OCI-LY1 (cell line): Measurements from ENCODE around the gene GPN1.
"Not testable (repeated sequence)": the region's sequence is repeated elsewhere in the genome, so short reads cannot be mapped to it uniquely, and the experiment has no call there.

Experiments used
- H2AFZ ChIP-seq: fragments of 200-600 bp; sonication (generic), shearing (Covaris generic); 2 replicates; pipeline ENCODE4 v1.6.0; 2014; ENCODE audit warnings: antibody characterized with exemption, mild to moderate bottlenecking, low read length
- H3F3A ChIP-seq: fragments of 200-600 bp; sonication (generic), shearing (Covaris generic); 2 replicates; pipeline ENCODE4 v1.6.0; 2014; ENCODE audit warnings: mild to moderate bottlenecking, antibody characterized with exemption, low read length, moderate library complexity; ENCODE audit not compliant: insufficient read depth
- H3K27ac ChIP-seq: fragments of 200-600 bp; sonication (generic); 2 replicates; pipeline ENCODE4 v1.5.1; 2014; ENCODE audit warnings: low read length, mixed run types, mild to moderate bottlenecking, low read depth; ENCODE audit not compliant: poor library complexity, severe bottlenecking
- H3K27me3 ChIP-seq: fragments of 200-600 bp; sonication (generic); 2 replicates; pipeline ENCODE4 v1.6.0; 2014; ENCODE audit warnings: antibody characterized with exemption, mild to moderate bottlenecking, low read length, moderate library complexity; ENCODE audit not compliant: insufficient read depth
- H3K36me3 ChIP-seq: fragments of 200-600 bp; sonication (generic); 2 replicates; pipeline ENCODE4 v1.6.1; 2014; ENCODE audit warnings: mild to moderate bottlenecking, antibody characterized with exemption, low read length, moderate library complexity, mixed read lengths; ENCODE audit not compliant: insufficient read depth
- H3K4me1 ChIP-seq: fragments of 200-600 bp; sonication (generic); 2 replicates; pipeline ENCODE4 v1.5.1; 2014; ENCODE audit warnings: mild to moderate bottlenecking, low read length, moderate library complexity; ENCODE audit not compliant: insufficient read depth, severe bottlenecking
- H3K4me2 ChIP-seq: fragments of 200-600 bp; sonication (generic), shearing (Covaris generic); 2 replicates; pipeline ENCODE4 v1.6.1; 2014; ENCODE audit warnings: low read length
- H3K4me3 ChIP-seq: fragments of 200-600 bp; sonication (generic); 2 replicates; pipeline ENCODE4 v1.5.1; 2014; ENCODE audit warnings: low read length, low read depth, mild to moderate bottlenecking, mixed read lengths; ENCODE audit not compliant: poor library complexity, severe bottlenecking
- H3K79me2 ChIP-seq: fragments of 200-600 bp; shearing (Covaris generic); 2 replicates; pipeline ENCODE4 v1.6.1; 2016; ENCODE audit warnings: mixed run types, low read length, mixed read lengths; ENCODE audit not compliant: insufficient read depth
- H3K9ac ChIP-seq: fragments of 200-600 bp; sonication (generic), shearing (Covaris generic); 2 replicates; pipeline ENCODE4 v1.6.1; 2014; ENCODE audit warnings: mild to moderate bottlenecking, low read length, mixed read lengths
- H3K9me2 ChIP-seq: fragments of 200-600 bp; sonication (generic), shearing (Covaris generic); 2 replicates; pipeline ENCODE4 v1.6.1; 2014; ENCODE audit warnings: low read depth, mild to moderate bottlenecking, low read length, mixed read lengths
- H3K9me3 ChIP-seq: fragments of 200-600 bp; shearing (Covaris generic); 2 replicates; pipeline ENCODE4 v1.6.1; 2014; ENCODE audit warnings: low read length, mixed read lengths
- H4K20me1 ChIP-seq: fragments of 200-600 bp; sonication (generic), shearing (Covaris generic); 2 replicates; pipeline ENCODE4 v1.6.0; 2016; ENCODE audit warnings: mild to moderate bottlenecking, low read length; ENCODE audit not compliant: insufficient read depth
- EZH2 ChIP-seq: fragments of 200-600 bp; sonication (generic), shearing (Covaris generic); IDR thresholded peaks from 2 replicates; pipeline ENCODE4 v1.8.0; 2017; ENCODE audit warnings: borderline replicate concordance, mixed run types, mild to moderate bottlenecking, antibody characterized with exemption, low read length, moderate library complexity, mixed read lengths
- TF ChIP-seq, protein P1 (sequence below): fragments of 200-600 bp; sonication (generic), shearing (Covaris generic); IDR thresholded peaks from 2 replicates; pipeline ENCODE4 v1.5.1; 2017; ENCODE audit warnings: mild to moderate bottlenecking, antibody characterized with exemption, low read length, moderate library complexity, mixed read lengths

Gene GPN1

DNA sequence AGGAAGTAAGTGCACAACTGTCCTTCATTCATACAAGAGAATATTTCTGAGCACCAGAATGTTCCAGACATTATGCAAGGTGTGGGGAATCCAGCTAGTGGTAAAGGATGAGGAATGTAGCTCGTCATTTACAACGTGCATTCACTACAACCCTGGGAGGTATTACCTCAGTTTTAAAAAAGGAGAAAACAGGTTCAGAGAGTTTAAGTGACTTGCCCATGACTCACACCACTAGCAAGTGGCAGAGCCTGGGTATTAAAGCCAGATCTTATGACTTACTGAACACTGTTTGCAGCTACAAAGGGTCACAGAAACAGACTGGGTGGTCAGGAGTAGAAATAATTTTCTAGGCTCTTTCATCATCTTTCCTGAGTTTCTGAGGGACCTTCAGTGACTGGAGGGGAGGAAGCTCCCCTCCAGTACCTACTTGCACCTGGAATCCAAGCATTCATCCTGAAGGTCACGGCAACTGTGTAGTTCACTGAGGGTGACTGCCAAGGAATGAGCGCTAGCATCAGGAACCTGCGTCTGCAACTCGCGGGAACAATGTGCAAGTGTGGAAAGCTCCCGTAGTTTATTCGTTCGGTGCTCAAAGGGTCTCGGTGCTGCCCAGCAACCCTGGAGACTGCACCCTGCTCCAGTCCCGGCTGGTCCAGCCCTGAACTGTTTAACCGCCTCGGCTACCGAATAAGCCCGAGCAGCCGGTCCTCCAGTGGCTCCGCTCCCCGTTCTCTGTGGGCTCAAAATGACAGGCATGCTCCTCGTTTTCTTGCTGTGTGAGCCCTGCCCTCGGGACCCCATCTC, 685 bp upstream of the GPN1 start:
- Histone ChIP-seq H3K36me3 (peaks cover 37% of the 10 kb centered on the region), H2AFZ (no peak overlapping the region), H4K20me1 (no peaks in the 10 kb centered on the region), H3K4me1 (peaks cover 27% of the 10 kb centered on the region), H3F3A (no peaks in the 10 kb centered on the region), H3K4me2 (peak overlapping the region; percentile 99), H3K27ac (peak overlapping the region; percentile 13), H3K9ac (peak overlapping the region; percentile 100), H3K4me3 (peak overlapping the region; percentile 100), H3K9me2 (no peaks in the 10 kb centered on the region), H3K27me3 (no peaks in the 10 kb centered on the region), H3K9me3 (no peaks in the 10 kb centered on the region), H3K79me2 (peaks cover 9% of the 10 kb centered on the region)
- TF ChIP-seq EZH2 = no peak

DNA sequence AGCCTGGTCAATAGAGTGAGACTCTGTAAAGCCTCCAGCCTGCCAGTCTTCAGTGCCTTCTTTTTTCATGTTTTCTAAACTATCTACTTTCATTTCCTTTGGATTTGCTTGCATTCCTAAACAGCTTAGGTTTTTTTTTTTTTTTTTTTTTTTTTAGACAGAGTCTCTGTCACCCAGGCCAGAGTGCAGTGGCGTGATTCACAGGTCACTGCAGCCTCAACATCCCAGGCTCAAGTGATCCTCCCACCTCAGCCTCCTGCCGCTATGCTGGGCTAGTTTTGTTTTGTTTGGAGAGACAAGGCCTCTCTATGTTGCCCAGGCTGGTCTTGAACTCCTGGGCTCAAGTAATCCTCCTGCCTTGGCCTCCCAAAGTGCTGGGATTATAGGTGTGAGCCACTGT, 1.4 kb downstream of the GPN1 start:
- Histone ChIP-seq H3K4me1 (peaks cover 27% of the 10 kb centered on the region), H3K36me3 (peaks cover 46% of the 10 kb centered on the region)
- not testable (repeated sequence) for H3K9me3 ChIP-seq, H3K4me2 ChIP-seq, H2AFZ ChIP-seq, H3K4me3 ChIP-seq, H4K20me1 ChIP-seq, H3F3A ChIP-seq, H3K9me2 ChIP-seq, H3K27me3 ChIP-seq, H3K79me2 ChIP-seq, H3K9ac ChIP-seq, H3K27ac ChIP-seq

DNA sequence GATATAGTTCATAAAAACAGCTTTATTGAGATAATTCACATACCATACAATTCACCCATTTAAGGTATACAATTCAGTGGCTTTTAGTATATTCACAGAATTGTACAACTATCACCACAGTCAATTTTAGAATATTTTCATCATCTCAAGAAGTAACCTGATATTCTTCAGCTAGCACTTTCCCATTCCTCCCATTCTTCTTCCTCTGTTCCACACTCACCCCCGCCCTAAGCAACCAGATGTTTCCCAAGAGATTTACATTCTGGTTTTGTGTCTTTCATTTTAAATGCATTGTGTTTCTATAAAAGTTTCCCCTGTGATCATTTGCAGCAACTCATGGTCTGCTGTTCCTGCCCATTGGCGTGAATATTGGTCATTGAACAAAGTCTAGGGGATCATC, 5.4 kb downstream of the GPN1 start:
- Histone ChIP-seq H3K4me2 (no peak overlapping the region), H3K4me1 (peaks cover 7% of the 10 kb centered on the region), H3K9ac (no peak overlapping the region), H3K4me3 (no peak overlapping the region), H4K20me1 (no peaks in the 10 kb centered on the region), H3K36me3 (peaks cover 77% of the 10 kb centered on the region), H3F3A (no peaks in the 10 kb centered on the region), H3K79me2 (peaks cover 6% of the 10 kb centered on the region), H3K27me3 (no peaks in the 10 kb centered on the region), H3K9me2 (no peaks in the 10 kb centered on the region), H2AFZ (no peak overlapping the region), H3K27ac (no peak overlapping the region), H3K9me3 (no peaks in the 10 kb centered on the region)
- TF ChIP-seq, protein P1, sequence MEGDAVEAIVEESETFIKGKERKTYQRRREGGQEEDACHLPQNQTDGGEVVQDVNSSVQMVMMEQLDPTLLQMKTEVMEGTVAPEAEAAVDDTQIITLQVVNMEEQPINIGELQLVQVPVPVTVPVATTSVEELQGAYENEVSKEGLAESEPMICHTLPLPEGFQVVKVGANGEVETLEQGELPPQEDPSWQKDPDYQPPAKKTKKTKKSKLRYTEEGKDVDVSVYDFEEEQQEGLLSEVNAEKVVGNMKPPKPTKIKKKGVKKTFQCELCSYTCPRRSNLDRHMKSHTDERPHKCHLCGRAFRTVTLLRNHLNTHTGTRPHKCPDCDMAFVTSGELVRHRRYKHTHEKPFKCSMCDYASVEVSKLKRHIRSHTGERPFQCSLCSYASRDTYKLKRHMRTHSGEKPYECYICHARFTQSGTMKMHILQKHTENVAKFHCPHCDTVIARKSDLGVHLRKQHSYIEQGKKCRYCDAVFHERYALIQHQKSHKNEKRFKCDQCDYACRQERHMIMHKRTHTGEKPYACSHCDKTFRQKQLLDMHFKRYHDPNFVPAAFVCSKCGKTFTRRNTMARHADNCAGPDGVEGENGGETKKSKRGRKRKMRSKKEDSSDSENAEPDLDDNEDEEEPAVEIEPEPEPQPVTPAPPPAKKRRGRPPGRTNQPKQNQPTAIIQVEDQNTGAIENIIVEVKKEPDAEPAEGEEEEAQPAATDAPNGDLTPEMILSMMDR = no peak
- no peak for TF ChIP-seq EZH2

DNA sequence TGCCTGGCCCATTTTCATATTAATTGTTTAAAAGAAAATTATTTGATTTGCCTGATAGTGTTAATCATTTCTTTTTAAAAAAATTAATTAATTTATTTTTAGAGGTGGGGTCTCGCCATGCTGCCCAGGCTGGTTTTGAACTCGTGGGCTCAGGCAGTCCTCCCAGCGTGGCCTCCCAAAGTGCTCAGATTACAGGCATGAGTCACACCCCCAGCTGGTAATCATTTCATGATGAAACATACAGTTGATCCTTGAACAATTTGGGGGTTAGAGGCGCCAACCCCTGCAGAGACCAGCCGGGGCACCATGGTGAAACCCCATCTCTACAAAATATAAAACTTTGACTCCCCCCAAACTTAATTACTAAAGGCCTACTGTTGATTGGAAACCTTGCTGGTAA, 7.9 kb downstream of the GPN1 start:
- Histone ChIP-seq H3K36me3 (peaks cover 85% of the 10 kb centered on the region), H3K27me3 (no peaks in the 10 kb centered on the region), H3F3A (no peaks in the 10 kb centered on the region), H4K20me1 (no peaks in the 10 kb centered on the region), H2AFZ (no peak overlapping the region), H3K27ac (no peak overlapping the region), H3K9ac (no peak overlapping the region), H3K4me3 (no peak overlapping the region), H3K79me2 (no peaks in the 10 kb centered on the region), H3K9me3 (no peaks in the 10 kb centered on the region), H3K4me1 (no peaks in the 10 kb centered on the region), H3K4me2 (no peak overlapping the region), H3K9me2 (no peaks in the 10 kb centered on the region)
- TF ChIP-seq, protein P1 = no peak
